CD4-positive, alpha-beta T cell treated with Interleukin-2 at 100 ng/mL for 4 hours (primary cell): ENCODE results near the gene RBKS.

Experiments
- DNase-seq: peaks from one replicate; pipeline ENCODE4 v3.0.0-alpha.2; 2020; ENCODE audit warnings: low spot score

RBKS gene

DNA sequence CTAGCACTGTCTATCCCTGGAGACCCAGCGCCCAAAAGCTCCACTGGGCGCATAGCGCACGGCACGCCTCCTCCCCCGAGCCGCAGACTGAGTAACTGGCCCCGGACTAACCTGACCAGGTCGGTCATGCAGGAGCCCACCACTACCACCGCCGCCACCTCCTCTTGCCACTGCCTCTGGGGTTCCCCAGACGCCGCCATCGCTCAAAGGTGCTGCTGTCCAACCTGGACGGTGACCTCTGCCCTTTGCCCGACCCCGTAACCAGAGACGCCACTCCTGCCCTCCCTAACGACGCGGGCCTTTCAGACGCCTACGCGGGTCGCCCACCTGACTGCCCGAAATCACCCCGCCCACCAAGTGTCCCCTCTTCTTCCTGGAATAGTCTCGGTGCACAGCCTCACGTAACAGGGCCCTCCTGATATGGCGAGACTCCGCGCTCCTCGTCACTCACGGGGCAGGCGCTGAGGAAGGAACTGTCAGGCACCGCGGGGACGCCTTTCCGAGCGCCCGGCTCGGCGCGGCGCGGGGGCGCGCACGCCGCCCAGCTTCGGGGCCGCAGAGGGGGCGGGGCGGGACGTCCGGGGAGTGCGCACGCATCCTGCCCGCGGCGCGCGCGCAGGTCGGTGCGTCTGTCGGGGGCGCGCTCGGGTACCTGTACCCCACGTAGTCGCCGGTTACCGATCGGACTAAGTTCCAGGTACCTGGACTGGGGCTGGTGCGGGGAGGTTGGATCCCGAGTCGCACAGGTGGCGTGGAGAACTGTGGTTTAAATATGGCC lies at the start of gene RBKS, which contains the start of gene BABAM2:
TSS of gene RBKS (minus strand) at position 242 of the 778 bp plus-strand sequence. CDS start at position 200, 42 bp downstream.
TSS of gene BABAM2 (plus strand) at position 584 of the 778 bp plus-strand sequence. CDS start 3,828 bp downstream, outside the sequence.
- DNase-seq: peak; percentile 90

DNA sequence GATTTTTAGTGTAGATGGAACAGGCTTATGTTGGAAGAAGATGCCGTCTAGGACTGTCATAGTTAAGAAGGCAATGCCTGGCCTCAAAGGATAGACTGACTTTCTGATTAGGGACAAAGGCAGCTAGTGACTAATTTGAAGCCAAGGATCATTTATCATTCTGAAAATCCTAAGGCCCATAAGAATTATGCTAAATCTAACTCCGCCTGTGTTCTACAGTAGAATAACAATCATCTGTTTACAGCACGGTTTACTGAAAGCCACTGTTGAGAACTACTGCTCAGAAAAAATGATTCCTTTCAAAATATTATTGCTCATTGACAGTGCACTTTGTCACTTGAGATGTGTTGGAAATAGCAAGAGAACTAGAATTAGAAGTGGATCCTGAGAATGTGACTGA lies 44.8 kb upstream of the RBKS start:
- no peak for DNase-seq

DNA sequence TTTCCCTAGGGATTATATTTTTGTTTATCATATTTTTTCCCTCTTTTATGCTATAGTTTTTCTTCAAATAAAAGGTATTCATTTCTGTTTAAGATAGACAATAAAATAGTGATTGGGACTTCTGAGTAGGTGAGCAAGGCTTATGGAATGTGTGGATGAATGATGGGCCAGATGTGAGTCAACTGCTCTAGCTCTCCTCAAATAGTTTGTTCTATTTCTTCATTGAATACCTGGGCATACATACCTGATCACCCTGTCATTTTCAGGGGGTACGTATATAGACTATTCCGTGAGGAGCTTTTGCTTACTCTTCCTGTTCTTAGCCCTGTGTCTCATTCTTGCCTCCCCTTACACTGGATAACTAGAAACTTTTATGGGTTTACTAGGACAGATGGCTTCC lies 42.2 kb upstream of the RBKS start:
- no peak for DNase-seq

DNA sequence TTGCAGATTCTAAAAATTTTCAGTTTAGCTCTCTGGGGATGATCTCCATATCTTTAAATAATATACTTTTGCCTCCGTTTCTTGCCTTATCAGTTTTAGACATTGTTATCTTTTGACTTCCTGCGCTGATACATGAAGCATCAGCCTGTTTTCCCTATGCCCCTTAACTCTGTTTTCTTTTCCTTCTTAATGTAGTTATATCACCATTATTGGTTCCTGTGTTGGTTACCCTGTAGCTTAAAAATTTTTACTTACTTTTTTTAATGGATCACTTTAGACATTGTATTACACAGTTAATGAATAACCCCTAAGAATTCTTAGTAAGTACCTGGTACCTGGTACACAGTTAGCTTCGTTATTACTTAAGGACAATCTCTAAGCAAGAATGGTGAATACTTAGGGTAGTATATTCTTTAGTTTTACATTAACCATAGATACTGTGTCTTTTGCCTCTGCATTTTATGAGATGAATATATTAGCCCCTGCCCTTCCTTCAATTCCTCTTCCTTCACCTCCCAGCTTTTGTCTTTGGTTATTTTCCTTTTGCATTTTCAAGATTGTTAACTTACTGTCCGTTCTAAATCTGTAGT lies 41.3 kb upstream of the RBKS start:
- DNase-seq: no peak

DNA sequence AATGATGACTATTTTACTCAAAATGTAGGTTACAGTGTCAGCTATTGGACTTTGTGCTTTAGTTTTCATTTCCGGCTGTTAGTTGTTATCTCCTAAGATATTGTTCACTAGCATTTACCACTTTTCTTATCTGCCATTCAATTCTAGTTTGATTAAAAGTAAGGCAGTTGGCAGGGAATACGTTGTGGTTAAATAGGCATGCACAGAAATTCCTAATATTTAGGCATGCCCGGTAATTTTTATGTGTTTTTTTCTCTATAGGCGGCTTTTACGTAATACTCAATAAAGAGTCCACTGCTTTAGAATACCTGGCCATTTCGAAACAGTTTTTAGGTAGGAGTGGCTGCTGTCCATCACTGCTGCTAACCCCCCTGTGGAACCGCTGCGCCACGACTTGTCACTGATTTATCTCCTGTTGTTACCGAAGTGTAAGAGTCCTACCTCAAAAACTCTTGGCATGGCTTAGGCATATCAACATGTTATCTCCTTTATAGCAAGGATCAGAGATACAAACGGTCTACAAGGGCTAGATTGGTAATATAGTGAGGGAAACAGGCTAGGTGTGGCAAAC lies 39.8 kb upstream of the RBKS start:
- DNase-seq: no peak

DNA sequence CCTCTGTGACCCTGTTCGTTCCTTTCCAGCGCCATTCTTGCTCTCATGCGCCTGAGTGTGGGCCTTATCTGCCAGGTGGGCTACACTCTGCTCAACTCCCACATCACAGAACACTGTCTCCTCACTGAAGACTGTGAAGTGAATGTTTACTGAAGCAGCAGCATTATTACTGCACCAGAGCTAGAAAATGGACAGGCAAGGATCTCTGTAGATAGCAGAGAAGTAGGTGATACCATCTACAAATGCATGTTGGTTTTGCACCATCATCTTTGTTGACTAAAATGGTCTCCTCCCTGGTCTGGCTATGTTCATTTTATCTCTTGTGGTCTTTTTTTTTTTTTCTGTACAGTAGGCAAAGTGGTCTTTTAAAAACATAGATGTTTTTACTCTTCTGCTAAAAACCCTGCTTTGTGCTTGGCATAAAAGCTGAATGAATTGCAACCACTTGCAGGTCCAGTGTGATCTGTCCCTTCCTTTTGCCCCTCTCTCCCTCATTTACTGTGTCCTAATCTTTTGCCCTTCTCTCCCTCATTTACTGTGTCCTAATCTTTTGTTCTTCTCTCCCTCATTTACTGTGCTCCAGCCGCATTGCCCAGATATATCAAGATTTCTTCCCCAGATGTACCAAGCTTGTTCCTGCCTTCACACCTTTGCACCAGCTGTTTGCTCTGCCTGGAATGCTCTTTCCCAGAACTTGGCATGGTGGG lies 35.7 kb upstream of the RBKS start:
- DNase-seq: no peak

DNA sequence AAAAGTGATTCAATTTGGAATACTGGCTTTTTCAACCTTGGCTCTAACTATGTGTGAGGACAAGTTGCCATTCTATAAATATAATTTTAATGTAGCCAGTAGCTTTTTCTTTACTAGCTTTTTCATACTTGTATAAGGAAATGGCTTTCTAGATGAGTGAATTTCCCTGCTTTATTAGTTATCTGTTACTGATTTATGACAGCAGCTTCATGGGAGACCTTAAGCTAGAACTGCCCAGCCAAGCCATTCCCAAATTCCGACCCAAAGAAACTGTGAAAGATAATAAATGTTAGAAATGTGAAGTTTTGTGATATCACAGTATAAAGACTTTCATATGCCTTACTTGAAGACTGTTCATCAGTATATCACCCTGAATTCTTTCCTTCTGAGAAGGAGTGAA lies 32.7 kb upstream of the RBKS start:
- DNase-seq: no peak

DNA sequence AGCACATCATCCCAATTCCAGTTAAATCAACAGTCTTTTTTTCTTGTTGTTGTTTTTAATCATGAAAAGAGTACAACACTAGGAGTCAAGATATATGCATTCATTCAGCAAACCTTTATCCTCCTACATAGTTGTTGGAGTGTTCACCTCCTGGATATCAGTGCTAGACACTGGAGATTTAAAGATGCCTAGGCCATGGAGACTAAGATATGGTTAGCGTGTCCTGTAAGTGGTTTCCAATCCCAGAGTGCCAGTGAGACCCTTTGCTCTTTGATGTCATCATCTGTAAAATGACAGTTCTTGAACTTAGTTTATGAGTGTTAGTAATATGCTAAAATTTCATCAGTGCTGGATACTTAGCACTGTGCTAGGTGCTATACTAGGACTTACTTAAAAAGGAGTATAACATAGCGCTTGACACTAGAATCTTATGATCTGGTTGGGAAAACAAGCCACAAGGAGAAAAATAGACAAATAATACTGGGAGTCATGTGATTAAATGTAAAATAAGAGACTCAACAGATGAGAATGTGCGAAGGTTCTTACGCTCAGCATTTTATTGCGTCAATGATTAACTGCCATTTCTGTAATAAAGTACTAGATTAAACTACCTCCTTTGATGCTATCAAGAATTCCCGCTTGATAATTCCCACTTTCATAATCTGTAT lies 31.8 kb upstream of the RBKS start:
- no peak for DNase-seq

DNA sequence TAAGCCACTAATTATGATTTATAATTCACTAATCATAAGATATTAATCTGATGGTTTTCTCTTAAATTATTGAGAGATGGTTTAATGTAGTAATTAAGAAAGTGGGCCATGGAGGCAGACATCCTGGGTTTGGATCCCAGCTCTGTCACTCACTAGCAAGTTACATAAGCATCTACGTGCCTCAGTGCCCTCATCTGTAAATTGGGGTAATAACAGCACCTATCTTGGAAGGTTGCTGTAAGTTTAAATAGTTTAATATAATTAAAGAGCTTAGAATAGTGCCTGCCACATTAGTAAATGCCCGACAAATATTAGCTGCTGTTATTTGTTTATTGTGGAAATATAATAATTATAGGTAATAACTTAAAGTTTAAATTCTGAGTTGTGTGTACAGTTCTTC lies 31.2 kb upstream of the RBKS start:
- DNase-seq: no peak

DNA sequence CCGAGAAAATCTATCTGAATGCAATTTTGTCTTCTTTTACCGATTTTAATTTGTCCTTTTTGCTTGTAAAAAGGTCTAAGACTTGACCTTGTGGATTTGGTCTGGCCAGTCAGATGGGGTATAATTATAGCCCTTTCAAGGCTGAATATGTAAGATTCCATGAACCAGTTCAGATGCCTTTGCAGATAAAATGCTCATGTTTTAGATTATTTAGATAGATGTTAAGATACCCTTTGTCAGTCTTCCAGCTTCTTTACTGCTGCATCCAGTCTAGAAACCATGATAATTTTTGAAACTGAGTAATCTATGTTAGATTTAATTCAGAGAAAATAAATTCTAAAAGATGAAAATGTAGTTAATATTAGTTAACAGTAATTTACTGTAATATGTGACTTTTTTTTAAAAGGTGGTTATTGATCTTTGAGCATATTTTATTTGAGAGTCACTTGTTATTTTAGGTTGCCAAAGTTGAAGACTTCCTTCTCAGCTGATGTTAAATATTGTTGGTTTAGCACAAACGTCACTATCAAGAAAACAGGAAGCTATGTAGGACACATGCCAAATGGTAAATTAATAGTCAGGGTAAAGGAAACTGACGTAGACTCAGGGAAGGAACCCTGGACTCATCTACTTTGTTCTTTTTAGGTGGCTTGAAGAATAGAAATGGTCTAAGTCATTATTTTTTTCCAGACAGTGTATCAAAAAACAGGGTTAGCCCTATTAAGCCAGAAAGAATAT lies 30.1 kb upstream of the RBKS start:
- peak; percentile 53 for DNase-seq

DNA sequence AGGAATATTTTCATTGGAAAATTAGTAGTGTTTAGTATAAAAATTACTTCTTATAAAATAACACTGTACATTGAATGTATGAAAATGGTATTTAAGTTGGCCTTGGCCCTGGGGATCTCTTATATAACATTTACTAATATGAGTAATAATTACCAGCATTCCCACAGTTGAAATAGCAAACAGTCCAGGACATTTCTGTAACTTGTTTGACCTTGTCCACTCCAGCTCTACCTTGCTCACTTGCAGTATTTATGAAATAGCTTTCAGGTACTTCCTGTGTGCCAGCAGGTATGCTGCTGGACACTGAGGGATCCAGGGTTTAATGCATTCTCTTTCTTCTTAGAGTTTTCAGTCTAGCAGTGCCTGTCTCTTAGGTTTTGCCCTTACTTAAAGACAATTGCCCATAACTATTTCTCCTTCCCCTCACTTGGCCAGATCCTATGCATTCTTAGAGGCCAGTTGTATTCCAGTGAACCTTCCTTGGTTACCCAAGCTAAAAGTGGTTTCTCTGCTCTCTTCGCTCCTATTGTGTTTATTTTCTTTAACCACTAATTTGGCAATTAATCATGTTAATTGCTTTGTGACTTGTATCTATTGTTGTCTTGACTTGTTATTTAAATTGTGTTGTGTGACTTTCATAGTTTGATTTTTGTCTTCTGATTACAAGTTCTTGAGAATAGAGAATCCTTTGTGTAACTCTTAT lies 26.3 kb upstream of the RBKS start:
- no peak for DNase-seq

DNA sequence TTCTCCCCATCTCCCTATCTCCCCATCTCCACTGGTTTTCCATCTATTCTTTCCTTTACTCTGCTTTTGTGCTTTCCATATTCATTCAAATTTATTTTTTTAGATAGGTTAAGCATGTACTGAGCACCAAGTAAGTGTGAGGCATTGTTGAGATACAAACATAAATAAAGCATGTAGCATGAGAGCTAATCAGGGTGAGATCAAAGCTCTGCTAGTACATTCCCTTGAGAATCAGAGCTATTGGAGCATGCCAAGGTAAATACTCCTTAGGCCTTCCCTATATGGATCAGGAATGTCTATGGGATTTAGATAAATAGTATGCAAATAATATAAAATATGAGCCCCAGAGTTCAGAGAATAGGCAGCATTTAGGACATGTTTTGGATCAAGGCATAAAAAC lies 25.7 kb upstream of the RBKS start:
- DNase-seq: no peak

DNA sequence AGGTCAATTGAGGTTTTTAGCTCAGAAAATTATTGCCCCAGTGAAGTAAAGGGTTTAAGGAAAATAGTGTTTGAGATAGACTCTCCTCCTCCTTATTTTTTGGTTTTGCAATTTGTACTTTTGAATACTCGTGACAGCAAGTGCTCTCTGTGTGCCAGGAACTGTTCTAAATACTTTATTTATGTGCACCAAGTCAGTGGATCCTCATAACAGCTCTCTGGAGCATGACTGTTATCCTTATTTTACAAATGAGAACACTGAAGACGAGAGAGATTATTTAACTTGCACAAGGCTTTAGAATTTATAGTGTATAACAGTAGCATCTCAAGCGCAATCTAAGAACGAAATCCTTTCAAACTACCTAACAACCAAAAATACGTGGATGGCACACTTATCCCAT lies 25.0 kb upstream of the RBKS start:
- no peak for DNase-seq

DNA sequence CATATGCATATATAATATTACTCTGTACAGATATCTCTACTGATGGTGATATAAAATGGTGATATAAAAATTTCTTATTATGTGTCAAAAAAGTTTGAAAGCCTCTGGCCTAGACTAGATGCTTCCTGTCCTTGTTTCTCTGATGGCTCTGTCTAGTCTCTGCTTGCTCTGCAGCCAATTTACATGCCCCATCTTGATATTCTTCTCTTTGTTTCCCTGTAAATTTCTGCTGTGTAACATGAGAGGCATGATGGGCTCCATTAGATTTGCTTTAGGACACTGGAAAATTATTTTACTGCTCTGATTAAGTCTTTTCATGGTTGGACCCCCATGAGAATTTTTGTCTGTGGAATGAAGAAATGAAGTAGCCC lies 24.6 kb upstream of the RBKS start:
- no peak for DNase-seq

DNA sequence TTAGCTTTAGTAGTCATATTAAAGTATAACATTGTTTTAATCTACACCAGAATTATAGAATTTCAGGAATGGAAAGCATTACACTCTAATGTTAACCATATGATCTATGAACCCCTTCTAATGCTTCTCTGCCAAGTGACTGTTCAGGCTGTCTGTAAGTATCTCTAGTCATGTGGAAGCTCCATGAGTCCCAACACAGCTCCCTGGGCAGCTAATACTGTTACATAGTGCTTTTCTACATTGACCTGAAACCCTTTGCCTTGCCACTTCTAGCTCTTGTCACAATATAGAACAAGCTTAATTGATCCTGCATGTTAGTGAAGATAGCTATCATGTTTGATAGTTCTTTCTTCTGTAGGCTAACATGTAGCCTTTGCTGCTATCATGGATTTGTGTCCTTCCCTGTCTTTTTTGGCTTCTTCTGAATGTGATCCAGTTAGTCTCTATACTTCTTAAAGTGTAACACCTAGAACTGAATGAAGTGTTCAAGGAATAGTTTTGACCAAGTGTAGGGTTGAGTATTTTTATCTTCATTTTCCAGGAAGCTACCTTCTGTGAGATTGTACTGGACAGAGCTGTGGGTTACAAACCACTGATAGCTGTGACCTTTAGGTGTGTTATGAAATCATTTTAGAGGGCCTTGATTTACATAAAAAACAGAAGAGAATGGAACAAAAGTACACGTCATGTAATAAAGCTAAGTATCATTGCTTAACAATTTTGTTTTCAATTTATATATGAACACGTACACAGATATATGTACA lies 24.0 kb upstream of the RBKS start:
- DNase-seq: no peak

DNA sequence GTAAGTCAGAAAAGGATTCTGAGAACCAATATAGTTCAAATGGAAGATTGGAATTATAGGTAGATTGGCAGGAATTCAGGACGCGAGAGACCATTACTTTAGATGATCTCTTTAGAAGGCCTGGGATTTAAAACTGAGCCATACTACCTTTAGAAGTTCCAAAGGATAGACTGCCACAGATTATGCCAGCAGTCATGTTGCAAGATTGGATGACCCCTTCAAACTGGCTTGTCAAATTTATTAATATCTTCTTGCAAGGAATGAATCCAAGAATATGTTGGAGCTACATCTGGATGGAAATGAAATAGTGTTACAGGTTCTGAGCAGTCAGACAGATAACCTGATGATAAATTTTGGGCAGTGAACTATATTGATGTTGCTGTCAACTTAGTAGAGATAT lies 22.3 kb upstream of the RBKS start:
- DNase-seq: no peak

DNA sequence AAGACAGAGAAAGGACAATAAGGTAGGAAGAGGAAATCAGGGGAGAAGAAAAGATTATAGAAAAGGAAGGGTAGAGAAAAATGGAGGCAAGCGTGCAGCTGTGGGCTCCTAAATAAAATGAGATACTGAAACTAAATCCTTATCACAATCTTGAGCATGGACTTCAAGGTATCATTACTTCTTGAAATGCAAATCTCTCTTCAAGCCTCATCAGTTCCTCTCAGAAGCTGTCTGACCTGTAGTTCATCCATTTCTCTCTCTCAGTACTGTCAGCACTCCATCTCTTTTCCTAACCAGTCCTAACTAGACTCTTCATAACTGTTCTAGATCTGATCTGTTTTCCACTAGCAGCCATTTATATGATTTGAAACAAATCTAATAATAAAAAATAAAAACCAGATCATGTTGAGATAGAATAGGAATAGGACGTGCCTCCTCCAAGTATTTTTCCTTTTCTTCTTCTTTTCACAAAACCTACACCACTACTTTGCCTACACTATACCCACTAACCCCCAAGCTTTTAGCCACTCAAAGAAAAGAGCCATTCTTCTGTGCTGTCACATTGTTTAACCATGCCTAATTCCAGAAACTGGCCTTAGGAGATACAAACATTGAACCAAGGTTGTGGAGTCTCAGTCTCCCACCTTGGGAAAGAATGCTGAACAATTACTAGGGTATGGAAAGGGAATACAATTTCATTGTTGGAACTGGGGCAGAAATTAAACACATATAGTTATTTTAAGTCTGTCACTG lies 21.4 kb upstream of the RBKS start:
- DNase-seq: no peak

DNA sequence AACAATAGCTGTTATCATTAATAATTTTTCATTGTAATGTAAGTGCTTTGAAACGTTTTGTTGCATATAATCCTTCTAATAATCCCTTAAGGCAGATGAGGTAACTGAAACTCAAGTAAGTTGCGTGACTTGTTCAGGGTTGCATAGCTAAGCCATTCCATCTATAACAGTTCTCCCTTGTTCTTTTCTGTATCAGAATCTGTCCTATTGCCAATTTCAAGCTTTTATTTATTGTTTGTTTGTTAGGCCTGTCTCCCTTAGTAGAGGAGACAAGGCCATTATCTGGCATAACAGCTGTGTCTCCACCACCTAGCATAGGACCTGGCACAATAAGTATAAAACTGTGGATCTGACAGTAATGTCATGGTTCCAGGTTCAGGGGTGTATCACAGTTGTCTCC lies 19.7 kb upstream of the RBKS start:
- DNase-seq: no peak

DNA sequence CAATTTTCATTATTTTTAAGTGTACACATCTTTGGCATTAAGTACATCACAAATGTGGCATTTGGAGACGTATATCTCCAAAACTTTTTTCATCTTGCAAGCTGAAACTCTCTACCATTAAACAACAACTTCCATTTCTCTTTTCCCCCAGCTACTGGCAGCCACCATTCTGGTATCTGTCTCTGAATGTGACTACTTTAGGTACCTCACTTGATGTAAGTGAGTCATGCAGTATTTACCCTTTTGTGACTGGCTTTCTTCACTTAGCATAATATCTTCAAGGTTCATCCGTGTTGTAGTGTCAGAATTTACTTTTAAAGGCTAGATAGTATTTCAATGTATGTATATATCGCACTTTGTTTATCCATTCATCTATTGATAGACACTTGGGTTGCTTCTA lies 17.4 kb upstream of the RBKS start:
- no peak for DNase-seq

DNA sequence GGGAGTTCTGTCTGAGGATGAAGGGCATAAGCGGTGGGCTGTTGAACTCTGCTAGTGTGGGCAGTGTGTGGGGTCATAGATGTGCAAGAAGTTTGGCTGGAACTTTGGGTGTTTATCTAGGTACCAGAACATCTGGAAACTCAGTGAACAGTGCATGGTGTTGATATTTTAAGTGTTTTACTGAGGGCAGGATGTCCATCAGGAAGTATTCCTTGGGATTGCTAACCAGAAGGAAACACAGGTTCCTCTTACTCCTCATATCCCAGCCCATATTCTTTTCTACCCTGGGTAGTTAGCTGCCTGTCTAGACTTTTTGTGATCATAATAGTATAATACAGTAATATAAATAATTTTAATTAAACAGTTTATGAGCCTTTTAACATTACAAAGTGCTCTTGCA lies 15.9 kb upstream of the RBKS start:
- DNase-seq: no peak
